H54 (cell line): Measurements from ENCODE around the gene UCHL1.

Experiments
- DNase-seq: peaks from one replicate; pipeline ENCODE4 v3.0.0; 2011; ENCODE audit warnings: low spot score, mixed read lengths; ENCODE audit not compliant: insufficient read length
- FAIRE-seq: peaks from 3 replicates; lab custom pipeline; 2011; peaks lifted over from hg19 to GRCh38; lab: Jason Lieb, UNC
- POLR2A ChIP-seq: IDR thresholded peaks from 2 replicates; pipeline ENCODE4 v1.6.1; 2011; ENCODE audit warnings: low read depth, mild to moderate bottlenecking, low read length

Gene UCHL1

GRCh38 chr4:41256740-41257256 is at the start of gene UCHL1:
UCHL1 (plus strand) TSS chr4:41256928; CDS start chr4:41256977, 49 bp downstream.
- DNase-seq (peak; percentile 61), FAIRE-seq (no peak)
- TF ChIP-seq POLR2A: peak; percentile 94

- TF ChIP-seq POLR2A: no peak
- FAIRE-seq: no peak
- no peak for DNase-seq
Measured at GRCh38 chr4:41207291-41207831, 49.4 kb upstream of the UCHL1 start.

GRCh38 chr4:41209187-41209586 is 47.5 kb upstream of the UCHL1 start:
- no peak for TF ChIP-seq POLR2A
- DNase-seq: no peak
- FAIRE-seq: no peak

GRCh38 chr4:41209901-41210300 is 46.8 kb upstream of the UCHL1 start:
- TF ChIP-seq POLR2A: no peak
- no peak for FAIRE-seq
- no peak for DNase-seq

GRCh38 chr4:41211951-41212615 is 44.6 kb upstream of the UCHL1 start:
- no peak for TF ChIP-seq POLR2A
- DNase-seq (no peak), FAIRE-seq (no peak)

- no peak for FAIRE-seq
- no peak for TF ChIP-seq POLR2A
- DNase-seq: peak; percentile 24
Measured at GRCh38 chr4:41212616-41213203, 44.0 kb upstream of the UCHL1 start.

- TF ChIP-seq POLR2A: no peak
- DNase-seq (no peak), FAIRE-seq (no peak)
Measured at GRCh38 chr4:41213625-41214135, 43.0 kb upstream of the UCHL1 start.

GRCh38 chr4:41214136-41214824 is 42.4 kb upstream of the UCHL1 start, which contains the start of gene APBB2:
APBB2 (minus strand) TSS chr4:41214542; CDS start chr4:41033254, 181,288 bp downstream.
- TF ChIP-seq POLR2A: peak; percentile 69
- no peak for FAIRE-seq
- DNase-seq: peak; percentile 77

- no peak for FAIRE-seq
- TF ChIP-seq POLR2A: no peak
- DNase-seq: no peak
Measured at GRCh38 chr4:41214825-41215146, 41.9 kb upstream of the UCHL1 start.

GRCh38 chr4:41215155-41215554 is 41.6 kb upstream of the UCHL1 start:
- FAIRE-seq (no peak), DNase-seq (no peak)
- TF ChIP-seq POLR2A: no peak

GRCh38 chr4:41215969-41216293 is 40.8 kb upstream of the UCHL1 start:
- DNase-seq (no peak), FAIRE-seq (no peak)
- TF ChIP-seq POLR2A: no peak

GRCh38 chr4:41216294-41217019 is 40.3 kb upstream of the UCHL1 start:
- FAIRE-seq: no peak
- DNase-seq: peak; percentile 76
- TF ChIP-seq POLR2A: peak; percentile 35; the same call in 1 of the 2 replicates

GRCh38 chr4:41217020-41217333 is 39.8 kb upstream of the UCHL1 start:
- TF ChIP-seq POLR2A: no peak
- DNase-seq (no peak), FAIRE-seq (no peak)

- no peak for TF ChIP-seq POLR2A
- FAIRE-seq: no peak
- DNase-seq: no peak
Measured at GRCh38 chr4:41217374-41217773, 39.4 kb upstream of the UCHL1 start.
